Gastroesophageal sphincter (tissue), 4 donors: ENCODE results near the gene F10. TPM values are rescaled to one million over a fixed set of nuclear protein-coding genes. Genes with fewer than 3 reads are reported as not detected.

Experiments used
- ATAC-seq: fragments of 150-250 bp; one replicate; pipeline ENCODE4 v1.9.1; 2016; ENCODE audit warnings: mild to moderate bottlenecking, moderate library complexity
- H3K27ac ChIP-seq, 4 donors: fragments of 200-600 bp; sonication (generic) in 3 of 4; 1 replicate in 3 of 4; 2 replicates in 1 of 4; pipeline ENCODE4 v1.5.1; 2016 to 2019
- H3K27me3 ChIP-seq: fragments of 200-600 bp; sonication (generic); one replicate; pipeline ENCODE4 v1.5.1; 2019
- H3K36me3 ChIP-seq, 2 donors: fragments of 200-600 bp; sonication (generic); one replicate each; pipeline ENCODE4 v1.5.1; 2019; ENCODE audit warnings: control low read depth in 1 of 2
- H3K4me1 ChIP-seq, 3 donors: fragments of 200-600 bp; sonication (generic); 1 replicate in 2 of 3; 2 replicates in 1 of 3; pipeline ENCODE4 v1.5.1; 2016 to 2019; ENCODE audit warnings: control low read depth in 2 of 3
- H3K4me3 ChIP-seq, 2 donors: fragments of 200-600 bp; sonication (generic); one replicate each; pipeline ENCODE4 v1.5.1; 2019; ENCODE audit warnings: mild to moderate bottlenecking in 1 of 2, moderate library complexity in 1 of 2
- H3K9me3 ChIP-seq, 3 donors: fragments of 200-600 bp; sonication (generic); one replicate each; pipeline ENCODE4 v1.5.1; 2017 to 2019; ENCODE audit warnings: control low read depth in 2 of 3
- CTCF ChIP-seq, 4 experiments: fragments of 200-600 bp in 2 of 4; fragments of 450-650 bp in 2 of 4; sonication (generic) in 1 of 4; IDR thresholded peaks; one replicate each; pipeline ENCODE4 v1.5.1; 2017 to 2019; ENCODE audit warnings: antibody characterized with exemption in 4 of 4, mild to moderate bottlenecking in 2 of 4, moderate library complexity in 2 of 4
- EP300 ChIP-seq: sonication (generic); formaldehyde crosslinking; IDR thresholded peaks from one replicate; pipeline ENCODE4 v1.6.1; 2017; ENCODE audit warnings: antibody characterized with exemption, mild to moderate bottlenecking
- POLR2A ChIP-seq, 2 donors: fragments of 450-650 bp; IDR thresholded peaks; one replicate each; pipeline ENCODE4 v1.6.1; 2017; ENCODE audit warnings: antibody characterized with exemption in 2 of 2, mild to moderate bottlenecking in 2 of 2, moderate library complexity in 1 of 2
- POLR2AphosphoS5 ChIP-seq: sonication (generic); formaldehyde crosslinking; IDR thresholded peaks from one replicate; pipeline ENCODE4 v1.6.1; 2017; ENCODE audit warnings: antibody characterized with exemption
- WGBS, 2 donors: methylation state at CpG; one replicate each; pipeline ENCODE4 v1.1.5; 2018; ENCODE audit warnings: low coverage in 1 of 2; 5-methylcytosine and 5-hydroxymethylcytosine counted together
- total RNA-seq, 4 donors: library from RNA; depleted of rRNA; stranded (reverse); fragments of >200 nt; gene quantifications; one replicate each; pipeline ENCODE4 v1.1.0, GENCODE V29; 2016

F10 gene
- 10 to 100 TPM in 2 of 4 donors, 1 to 10 TPM in 2; 6.9 to 51.7 (median 12.0) TPM for total RNA-seq

GRCh38 chr13:113122550-113123225, at the start of gene F10:
Gene F10 (plus strand): TSS chr13:113122799. CDS start chr13:113122856, 57 bp downstream.
- Histone ChIP-seq H3K36me3 (no peaks in the 10 kb centered on the region), H3K4me3 (peak within 1 kb of the TSS in 1 of 2 donors; percentile 39), H3K9me3 (no peaks in the 10 kb centered on the region), H3K4me1 (peaks cover 0 to 23% (median 0%) of the 10 kb centered on the region in 3 donors), H3K27me3 (peaks cover 17% of the 10 kb centered on the region), H3K27ac (peak within 1 kb of the TSS in 3 of 4 donors; percentile 57 to 70 (median 69))
- peak; percentile 88 for ATAC-seq
- WGBS, 2 donors, result 32 to 40% methylated on average over 1 to 4 of the region's 23 CpGs
- TF ChIP-seq EP300 (no peak), CTCF (IDR thresholded peaks at IDR 0.05) (no peak), POLR2A (IDR thresholded peaks at IDR 0.05) (no peak), POLR2AphosphoS5 (peak; percentile 41)

GRCh38 chr13:113073942-113074341, 48.7 kb upstream of the F10 start:
- WGBS, 2 donors, result 87 to 89% methylated on average over 5 to 11 of the region's 11 CpGs
- peaks cover 0 to 8% (median 0%) of the 10 kb centered on the region in 3 donors for H3K9me3 ChIP-seq
- H3K27ac ChIP-seq, result no peak overlapping the region
- H3K4me3 ChIP-seq, result no peak overlapping the region
- no peaks in the 10 kb centered on the region for H3K4me1 ChIP-seq
- TF ChIP-seq POLR2A (IDR thresholded peaks at IDR 0.05) (no peak), EP300 (no peak), CTCF (IDR thresholded peaks at IDR 0.05) (no peak), POLR2AphosphoS5 (no peak)
- peaks cover 0 to 49% of the 10 kb centered on the region in 2 donors for H3K36me3 ChIP-seq
- ATAC-seq, result no peak
- H3K27me3 ChIP-seq, result no peaks in the 10 kb centered on the region

- Histone ChIP-seq H3K27me3 (no peaks in the 10 kb centered on the region), H3K4me3 (no peak overlapping the region), H3K4me1 (no peaks in the 10 kb centered on the region), H3K27ac (no peak overlapping the region), H3K36me3 (peaks cover 0 to 53% of the 10 kb centered on the region in 2 donors), H3K9me3 (peaks cover 0 to 8% (median 0%) of the 10 kb centered on the region in 3 donors)
- TF ChIP-seq CTCF (IDR thresholded peaks at IDR 0.05), result no peak
- no peak for TF ChIP-seq POLR2A (IDR thresholded peaks at IDR 0.05)
- TF ChIP-seq POLR2AphosphoS5, result no peak
- ATAC-seq, result no peak
- no CpG with 5 or more reads among the region's 18 CpGs for WGBS, 2 donors
These were observed 48.2 kb upstream of the F10 start for GRCh38 chr13:113074401-113074800.

- no peaks in the 10 kb centered on the region for H3K4me1 ChIP-seq
- no peak overlapping the region for H3K27ac ChIP-seq
- no peak for ATAC-seq
- 80 to 96% methylated on average over 1 to 5 of the region's 22 CpGs for WGBS, 2 donors
- TF ChIP-seq EP300, result no peak
- TF ChIP-seq POLR2AphosphoS5, result no peak
- TF ChIP-seq POLR2A (IDR thresholded peaks at IDR 0.05), result no peak
- TF ChIP-seq CTCF (IDR thresholded peaks at IDR 0.05), result no peak
- peaks cover 0 to 54% of the 10 kb centered on the region in 2 donors for H3K36me3 ChIP-seq
- peaks cover 0 to 8% (median 0%) of the 10 kb centered on the region in 3 donors for H3K9me3 ChIP-seq
- no peaks in the 10 kb centered on the region for H3K27me3 ChIP-seq
- no peak overlapping the region for H3K4me3 ChIP-seq
These were observed 47.7 kb upstream of the F10 start for GRCh38 chr13:113074876-113075275.

- Histone ChIP-seq H3K4me3 (no peak overlapping the region), H3K27me3 (peaks cover 5% of the 10 kb centered on the region), H3K36me3 (peaks cover 0 to 48% of the 10 kb centered on the region in 2 donors), H3K27ac (no peak overlapping the region), H3K9me3 (peaks cover 0 to 8% (median 0%) of the 10 kb centered on the region in 3 donors), H3K4me1 (no peaks in the 10 kb centered on the region)
- ATAC-seq, result no peak
- WGBS, 2 donors, result 83 to 100% methylated on average over 1 to 4 of the region's 17 CpGs
- TF ChIP-seq EP300, result no peak
- TF ChIP-seq CTCF (IDR thresholded peaks at IDR 0.05), result no peak
- TF ChIP-seq POLR2A (IDR thresholded peaks at IDR 0.05), result no peak
- no peak for TF ChIP-seq POLR2AphosphoS5
These were observed 46.9 kb upstream of the F10 start for GRCh38 chr13:113075711-113076110.
